Hematopoietic multipotent progenitor cell (in vitro differentiated cells): ENCODE measurements around the gene CABP7. TPM values are rescaled to one million over a fixed set of nuclear protein-coding genes. Genes with fewer than 3 reads are reported as not detected.

ENCODE experiments used
- DNase-seq, 3 donors: peaks; one replicate each; pipeline ENCODE4 v3.0.0-alpha.2; 2011 to 2015; ENCODE audit warnings: low read depth in 2 of 3, low spot score in 2 of 3
- total RNA-seq: library from RNA; depleted of rRNA; stranded (reverse); fragments of >200 nt; gene quantifications from one replicate; pipeline ENCODE4 v1.2.3, GENCODE V29; 2012

The CABP7 gene
- total RNA-seq, 1 donor, result 0.27 TPM

DNA sequence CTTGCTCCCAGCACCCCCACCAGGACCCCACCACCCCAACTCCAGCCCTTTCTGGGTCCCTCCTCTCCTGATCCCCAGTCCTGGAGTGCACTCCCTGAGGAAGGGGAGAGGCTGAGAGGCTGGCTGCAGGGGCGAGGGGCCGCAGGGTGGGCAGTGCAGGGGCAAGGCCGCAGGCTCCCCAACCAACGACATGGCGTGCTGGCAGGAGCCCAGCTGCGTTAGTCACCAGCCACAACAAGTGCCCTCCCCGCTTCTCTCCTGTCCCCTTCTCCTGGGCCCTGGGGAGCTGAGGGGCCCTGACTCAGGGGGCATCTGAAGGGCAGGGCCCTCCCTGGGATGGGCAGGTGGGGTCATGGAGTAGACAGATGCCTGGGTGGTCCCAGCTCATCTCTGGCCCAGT, 2.3 kb downstream of the CABP7 start:
- DNase-seq, result no peak

DNA sequence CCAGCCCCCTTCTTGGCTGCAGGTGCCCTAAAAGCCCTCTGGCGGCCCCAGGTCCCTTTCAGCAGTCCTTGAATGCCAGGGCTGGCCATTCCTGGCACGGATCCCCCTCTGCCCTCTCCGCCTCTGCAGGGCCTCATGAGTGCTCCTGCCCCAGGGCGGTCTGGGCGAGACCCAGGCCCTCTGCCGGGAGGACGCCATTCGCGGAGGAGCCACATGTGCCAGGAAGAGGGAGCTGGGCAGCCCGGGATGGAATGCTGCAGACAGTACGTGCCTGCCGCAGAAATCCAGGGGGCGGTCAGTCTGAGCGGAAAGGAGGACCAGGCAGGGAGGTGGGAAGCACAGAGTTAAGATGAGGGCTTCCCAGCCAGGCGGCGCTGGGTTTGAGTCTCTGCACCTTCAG, 2.8 kb downstream of the CABP7 start:
- DNase-seq, result no peak

DNA sequence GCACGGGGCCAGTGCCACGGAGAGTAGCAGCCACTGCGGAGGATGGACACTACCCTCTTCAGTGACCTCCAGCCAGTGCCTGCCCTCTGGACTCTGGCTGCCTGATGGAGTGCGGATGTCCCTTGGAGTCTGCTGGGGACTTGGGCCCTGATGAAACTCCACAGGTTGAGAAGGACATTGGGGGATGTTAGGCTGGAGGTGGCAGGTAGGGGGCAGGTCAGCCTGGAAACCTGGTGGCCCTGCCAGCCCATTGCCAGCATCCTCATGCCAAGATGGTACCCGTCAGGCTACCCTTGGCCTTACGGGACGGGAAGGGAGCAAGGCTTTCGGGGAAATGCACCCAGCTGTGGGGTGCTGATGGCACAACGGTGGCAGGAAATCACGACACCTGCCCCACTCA, 4.0 kb downstream of the CABP7 start:
- no peak for DNase-seq

DNA sequence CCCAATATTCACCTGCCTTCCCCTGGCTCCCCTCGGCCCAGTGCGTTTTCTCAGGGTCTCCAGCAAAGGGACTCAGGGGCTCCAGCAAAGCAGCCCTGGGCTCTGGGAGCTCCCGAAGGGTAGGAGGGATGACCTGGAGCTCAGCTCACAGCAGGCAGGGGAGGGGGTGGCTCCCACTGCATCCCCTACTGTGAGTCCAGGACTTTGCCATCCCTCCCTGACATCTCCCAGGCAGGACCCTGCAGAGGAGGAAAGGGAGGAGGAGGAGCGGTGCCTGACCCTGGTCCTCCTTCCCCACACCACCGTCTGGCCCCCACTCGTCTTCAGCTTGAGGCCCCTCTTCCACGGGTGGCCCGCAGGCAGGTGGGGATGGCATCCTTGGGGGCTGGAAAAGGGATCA, 5.0 kb downstream of the CABP7 start:
- no peak for DNase-seq

DNA sequence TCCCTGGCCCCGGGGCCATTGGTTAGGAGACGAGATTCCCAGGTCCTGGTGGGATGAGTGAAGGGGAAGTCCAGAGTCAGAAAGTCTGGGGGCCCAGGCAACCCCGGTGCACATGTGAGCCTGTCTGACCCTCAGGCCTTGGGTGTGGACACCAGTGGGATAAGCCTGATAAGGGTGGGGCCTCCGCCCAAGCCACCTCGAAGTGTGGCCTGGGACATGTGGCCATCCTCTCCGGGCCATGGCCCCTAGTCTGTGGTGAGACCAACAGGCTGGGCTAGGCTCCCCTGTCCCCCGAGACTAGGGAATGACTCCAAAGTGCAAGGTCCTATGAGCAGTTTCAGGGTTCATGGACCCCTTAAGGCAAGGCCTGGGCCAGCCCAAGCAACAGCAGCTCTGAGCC, 6.3 kb downstream of the CABP7 start:
- DNase-seq, result no peak

DNA sequence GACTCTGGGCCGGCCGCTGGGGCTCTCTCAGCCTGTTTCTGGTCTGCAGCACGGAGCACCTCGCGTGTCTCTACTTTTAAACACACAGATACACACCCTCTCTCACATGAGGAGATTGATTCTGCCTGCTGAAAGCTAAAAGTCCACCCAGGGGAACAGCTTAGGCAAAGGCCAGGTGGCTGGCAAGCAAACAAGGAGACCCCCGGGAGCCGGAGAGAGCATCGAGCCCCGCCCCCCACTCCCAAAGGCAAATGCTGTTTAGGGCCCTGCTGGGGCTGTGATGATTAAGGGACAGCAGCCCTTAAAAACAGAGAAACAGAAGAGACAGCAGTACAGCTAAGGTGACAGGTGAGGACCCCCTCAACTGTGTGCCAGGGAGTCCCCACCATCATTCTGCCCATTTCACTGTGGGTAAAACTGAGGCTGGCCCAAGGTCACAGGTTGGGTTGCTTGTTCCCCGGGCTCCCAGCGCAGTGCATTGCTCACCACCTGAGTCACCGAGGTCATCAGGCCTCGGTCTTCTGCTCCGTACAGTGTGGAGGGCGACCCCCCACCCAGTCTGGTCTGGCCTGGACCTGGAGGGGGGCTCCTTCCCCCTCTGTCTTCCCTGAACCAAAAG, 6.8 kb downstream of the CABP7 start:
- no peak for DNase-seq

DNA sequence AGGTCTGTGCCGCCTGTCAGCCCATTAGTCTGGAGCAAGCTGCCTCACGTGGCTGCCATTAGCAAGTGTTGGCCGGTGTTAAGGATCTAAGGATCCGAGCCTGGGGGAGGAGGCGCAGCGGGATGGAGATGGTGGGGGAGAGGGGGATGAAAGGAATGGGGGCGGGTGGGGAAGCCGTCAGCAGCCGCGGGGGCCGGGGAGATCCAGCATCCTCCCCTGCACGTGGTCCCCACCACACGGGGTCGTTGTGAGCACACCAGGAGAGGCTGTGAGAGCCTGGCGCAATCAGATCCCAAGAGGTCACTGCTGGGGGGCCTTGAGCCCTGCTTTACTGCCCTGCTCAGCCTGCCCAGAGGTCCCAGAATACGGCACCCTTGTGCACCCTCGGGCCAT, 7.3 kb downstream of the CABP7 start:
- DNase-seq, result peak in 2 of 3 donors; percentile 36 to 51

DNA sequence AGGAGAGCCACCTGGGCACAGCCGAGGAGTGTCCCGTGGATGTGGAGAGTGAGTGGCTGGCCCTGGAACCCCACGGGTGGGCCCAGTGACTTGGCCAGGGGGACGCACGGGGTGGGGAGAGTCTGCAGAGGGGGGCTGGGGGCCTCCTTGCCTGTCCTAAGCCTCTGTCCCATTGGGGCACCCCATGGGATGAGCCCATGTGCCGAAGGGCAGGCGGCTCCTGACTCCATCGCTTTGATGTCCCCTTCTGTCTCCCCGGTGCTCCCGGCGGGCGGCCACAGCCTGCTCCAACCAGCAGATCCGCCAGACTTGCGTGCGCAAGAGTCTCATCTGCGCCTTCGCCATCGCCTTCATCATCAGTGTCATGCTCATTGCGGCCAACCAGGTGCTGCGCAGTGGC, 9.4 kb downstream of the CABP7 start:
- DNase-seq, result no peak

DNA sequence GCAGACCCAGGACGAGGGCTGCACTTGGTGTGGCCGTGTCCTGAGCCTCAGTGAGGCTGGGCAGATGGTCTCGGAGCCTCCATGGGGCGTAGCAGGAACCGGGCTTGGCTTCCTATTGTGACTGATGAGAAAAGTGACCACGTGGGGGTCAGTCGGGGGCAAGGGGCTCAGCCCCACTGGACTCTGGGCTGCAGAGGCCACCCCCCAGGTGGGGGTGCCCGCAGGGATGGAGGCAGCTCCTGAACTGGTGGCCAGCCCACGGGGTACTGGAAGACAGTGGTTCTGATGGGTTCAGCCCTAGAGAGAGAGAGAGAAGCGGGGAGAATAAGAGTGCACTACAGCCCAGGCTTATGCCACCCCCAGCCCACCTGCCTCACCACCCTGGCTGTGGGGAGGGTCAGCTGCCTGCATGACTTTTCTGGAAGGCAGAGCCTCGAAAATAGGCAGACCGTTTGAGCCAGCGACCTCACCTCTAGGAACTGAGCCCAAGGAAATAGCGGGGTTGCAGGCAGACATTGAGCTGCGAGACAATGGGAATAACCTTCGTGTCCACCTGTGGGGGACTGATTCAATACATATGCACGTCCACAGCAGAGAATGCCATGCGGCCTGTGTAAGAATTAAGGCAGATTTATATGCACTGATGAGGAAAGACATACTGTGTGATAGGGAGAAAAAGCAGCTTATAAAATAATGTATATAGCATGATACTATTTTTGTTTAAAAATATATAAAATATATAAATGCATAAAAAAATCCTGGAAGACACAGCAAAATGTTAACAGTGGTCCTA, 11.5 kb downstream of the CABP7 start:
- DNase-seq, result no peak

DNA sequence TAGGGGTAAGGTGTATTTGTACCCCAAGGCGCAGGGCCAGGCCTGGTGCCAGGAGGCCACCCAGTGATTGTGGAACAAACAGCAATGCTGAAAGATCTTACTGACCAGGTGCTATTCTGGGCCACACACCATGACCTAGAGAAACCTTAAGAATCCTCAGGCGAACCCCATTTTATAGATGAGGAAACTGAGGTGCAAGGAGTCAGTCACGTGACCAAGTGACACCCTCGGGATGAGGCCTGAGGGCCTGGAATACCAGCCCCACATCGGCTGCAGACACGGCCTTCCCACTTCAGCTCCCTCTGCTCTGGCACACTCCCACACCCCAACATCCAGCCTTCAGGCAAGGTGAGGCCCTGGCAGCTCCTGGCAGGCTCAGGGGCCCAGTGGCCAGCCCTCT, 13.1 kb downstream of the CABP7 start:
- no peak for DNase-seq

DNA sequence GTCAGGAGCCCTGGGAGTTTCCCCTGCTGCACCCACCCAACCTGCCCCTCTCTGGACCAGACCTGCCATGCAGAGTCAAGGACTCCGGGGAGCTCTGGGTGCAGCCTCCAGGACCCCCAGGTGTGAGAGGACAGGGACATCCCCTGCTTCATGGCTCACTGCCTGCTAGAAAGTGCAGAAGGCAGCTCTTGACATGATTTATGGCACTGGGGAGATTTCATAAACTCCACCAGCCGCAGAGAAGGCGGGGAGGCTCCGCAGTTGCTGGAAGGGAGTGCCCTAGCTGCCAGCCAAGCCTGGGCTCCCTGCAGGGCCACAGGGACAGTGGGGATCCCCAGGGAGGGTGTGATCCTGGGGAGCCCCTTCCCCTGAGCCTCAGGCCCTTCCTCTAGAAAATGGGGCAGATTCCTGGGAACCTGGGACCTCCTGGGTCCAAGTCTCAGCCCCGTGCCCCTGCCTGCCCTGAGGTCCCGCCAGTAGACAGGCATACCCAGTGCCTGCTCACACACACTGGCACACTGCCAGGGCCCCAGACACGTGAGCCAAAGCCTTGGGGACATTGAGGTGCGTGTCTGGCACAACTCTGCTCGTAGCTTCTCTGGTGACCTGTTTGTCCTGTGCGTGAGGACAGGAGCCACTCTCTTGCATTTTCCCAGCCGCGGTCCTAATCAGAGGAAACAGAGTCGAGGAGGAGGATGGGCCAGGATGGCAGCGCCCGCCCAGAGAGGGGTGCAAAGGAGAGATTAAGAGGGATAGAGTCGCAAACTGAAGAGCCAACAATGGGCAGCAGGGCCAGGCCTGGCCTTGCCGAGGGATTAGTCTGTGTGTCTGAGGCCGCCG, 13.8 kb downstream of the CABP7 start:
- DNase-seq, result peak in 2 of 3 donors; percentile 94 to 95

DNA sequence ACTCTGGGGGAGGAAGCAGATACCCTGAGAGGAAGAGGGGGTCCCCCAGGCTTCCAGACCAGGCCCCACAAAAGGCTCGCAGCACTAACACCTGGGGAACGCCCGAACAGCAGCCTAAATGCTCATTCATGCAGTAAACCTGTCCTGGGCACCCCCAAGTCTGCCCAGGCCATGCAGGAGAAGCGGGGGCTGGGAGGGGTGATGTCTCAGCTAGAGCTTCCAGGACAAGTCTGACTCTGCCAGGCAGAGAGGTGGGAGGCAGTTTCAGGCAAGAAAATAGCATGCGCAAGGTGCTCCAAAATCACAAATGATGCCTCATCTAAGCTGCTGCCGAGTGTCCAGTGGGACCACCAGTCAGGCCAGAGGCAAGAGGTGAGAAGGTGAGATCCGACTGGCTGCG, 14.6 kb downstream of the CABP7 start:
- DNase-seq, result no peak

DNA sequence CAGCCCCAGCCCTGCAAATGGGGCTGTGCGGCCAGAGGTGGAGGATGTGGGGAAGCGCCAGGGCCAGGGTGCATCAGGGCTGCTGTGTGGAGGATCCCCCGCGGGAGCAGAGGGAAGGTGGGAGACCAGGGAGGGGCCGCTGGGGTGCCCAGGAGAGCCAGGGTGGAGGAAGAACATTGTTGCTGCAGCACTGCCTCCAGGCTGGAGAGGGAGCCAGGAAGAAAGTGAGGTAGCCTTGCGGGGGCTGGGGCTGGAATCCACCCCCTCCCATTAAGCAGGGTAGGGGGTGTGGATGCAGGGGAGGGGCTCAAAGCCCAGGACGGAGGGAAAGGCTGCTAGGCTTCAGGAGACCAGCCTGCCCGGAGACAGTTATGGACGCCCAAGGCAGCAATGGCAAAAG, 15.0 kb downstream of the CABP7 start:
- no peak for DNase-seq

DNA sequence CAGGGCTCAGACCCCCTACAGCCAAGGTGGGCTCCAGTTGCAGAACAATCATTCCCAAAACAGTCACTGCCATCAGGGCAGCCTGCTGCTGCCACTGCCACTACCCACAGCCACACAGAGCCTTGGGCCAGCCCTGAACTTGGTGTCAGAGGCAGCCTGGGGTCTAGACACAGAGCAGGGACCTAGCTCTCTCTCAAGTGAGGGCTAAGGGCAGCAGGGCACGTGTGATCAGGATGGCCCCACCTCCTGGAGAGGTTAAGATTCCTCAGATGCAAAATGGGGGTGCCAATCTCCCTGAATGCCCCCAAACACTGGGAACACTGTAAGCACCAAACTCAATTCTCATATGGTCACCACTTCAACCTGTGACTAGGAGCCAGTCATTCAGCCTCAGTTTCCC, 15.6 kb downstream of the CABP7 start:
- DNase-seq, result no peak

DNA sequence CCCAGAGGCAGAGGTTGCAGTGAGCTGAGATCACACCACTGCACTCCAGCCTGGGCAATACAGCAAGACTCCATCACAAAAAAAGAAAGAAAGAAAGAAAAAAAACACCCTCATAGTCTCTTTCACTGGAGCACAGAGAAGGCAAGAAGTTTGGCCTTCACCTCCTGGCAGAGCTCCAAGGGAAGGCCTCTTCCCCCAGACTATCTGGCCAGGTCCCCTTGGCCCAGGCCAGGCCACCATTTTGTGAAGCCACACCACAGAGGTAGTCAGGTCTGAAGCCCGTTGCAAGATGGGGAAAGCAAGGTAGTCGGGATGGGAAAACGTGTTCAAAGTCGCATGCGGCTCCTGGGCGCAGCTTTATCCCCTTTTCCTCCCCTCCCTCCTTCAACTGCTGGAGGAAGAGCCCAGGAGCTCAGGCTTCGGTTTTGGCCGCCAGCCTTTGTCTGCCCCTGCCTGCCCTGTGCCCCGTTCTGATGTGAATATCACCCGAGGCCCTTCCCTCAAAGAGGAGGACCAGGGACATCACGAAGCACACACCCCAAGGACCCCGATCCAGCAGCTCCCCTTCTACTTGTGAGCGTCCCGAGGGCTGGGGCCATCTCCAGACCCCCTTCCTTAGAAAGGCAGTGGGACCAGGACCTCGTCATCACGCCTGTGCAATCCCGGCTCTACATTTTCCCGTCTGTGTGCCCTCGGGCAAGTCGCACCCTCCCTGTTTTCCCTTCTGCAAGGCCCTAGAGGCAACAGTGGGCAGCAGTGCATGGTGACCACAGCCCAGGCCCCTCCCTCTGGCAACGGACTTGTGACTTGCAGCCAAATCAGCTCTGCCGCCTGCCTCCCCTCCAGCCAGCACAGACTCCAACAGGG, 17.7 kb downstream of the CABP7 start:
- no peak for DNase-seq

DNA sequence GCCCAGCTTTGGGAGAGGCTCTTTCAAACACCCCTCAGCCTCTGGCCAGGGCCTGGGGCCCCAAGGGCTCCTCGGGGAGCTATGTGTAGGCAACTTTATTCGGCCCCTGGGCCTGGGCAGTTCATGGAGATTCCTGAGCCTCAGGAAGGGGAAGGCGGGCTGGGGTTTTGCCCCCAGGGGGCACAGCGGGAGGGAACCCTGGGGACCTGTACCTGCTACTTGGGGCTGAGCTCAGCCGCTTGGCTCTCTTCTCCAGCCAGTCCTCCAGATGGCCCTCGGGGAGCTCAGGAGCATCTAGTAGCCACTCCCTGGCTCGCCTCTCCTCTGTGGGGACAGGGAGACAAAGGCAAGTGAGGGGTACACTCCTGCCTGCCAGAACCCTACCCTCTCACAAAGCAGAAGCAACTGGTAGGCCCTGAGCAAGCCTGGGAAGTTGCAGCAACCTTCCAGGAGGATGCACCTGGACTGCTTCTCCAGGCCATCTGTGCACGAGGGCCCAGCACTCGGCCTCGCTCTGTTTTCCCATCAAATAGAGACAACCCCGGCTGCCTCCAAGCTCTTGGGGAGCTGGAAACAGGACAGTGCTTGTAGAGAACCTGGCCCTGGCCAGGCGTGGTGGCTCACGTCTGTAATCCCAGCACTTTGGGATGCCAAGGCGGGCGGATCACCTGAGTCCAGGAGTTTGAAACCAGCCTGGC, 18.5 kb downstream of the CABP7 start:
- no peak for DNase-seq

DNA sequence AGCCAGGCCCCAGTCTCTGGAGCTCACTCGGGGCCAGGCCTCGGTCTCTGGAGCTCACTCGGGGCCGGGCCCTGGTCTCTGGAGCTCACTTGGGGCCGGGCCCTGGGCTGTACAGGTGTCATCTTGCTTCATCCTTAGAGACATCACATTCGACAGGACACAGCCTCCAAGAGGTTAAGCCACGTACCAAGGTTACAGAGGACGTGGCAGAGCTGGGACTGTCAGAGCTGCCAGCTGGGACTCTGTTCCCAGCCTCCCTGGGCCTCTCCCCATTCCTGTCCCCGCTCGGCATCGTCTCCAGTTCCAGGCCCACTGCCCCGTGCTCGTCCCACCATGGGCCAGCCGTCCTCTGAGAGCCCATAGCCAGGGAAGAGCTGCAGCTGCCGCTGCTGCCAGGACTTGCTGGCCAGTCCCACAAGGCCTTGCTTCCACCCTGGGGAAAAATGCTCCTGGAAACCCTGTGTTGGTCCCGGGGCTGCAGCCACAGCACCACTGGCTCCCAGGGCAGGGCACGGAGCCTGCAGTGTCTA, 19.6 kb downstream of the CABP7 start:
- no peak for DNase-seq

DNA sequence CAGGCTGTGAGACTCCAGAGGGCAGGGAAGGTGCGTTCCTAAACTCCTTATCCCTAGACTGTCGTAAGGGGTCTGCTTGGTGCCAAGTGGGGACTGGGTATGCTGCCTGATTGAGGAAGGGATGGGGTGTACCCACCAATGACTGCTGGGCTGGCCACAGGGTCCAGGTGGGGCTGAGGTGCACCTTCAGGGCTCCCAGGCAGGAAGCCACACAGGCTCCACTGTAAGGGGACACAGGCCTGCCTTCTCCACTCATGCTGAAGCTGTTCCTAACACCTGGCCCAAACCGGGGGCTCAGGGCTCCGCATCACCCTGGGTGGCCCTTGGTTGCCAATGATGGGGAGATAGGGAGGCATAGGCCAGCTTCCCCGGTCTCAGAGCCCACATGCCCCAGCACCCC, 20.4 kb downstream of the CABP7 start:
- no peak for DNase-seq

DNA sequence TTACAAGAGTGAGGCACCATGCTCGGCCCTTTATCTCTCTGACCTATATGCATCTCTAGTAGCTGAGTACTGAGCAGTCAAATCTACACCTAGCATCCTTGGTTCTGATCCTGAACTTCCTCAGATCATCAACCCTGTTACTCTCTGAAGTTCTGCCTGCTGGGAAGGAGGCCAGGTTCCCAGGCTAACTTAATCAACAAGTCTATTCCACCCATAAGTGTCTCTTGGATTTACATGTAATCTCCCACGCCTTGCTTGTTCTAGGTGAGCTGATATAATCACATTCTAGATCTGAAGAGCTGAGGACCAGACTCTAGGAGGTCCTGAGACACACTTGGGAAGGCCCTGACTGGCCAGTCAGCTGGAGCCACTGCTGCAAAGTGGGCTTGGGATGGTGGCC, 22.1 kb downstream of the CABP7 start:
- no peak for DNase-seq

DNA sequence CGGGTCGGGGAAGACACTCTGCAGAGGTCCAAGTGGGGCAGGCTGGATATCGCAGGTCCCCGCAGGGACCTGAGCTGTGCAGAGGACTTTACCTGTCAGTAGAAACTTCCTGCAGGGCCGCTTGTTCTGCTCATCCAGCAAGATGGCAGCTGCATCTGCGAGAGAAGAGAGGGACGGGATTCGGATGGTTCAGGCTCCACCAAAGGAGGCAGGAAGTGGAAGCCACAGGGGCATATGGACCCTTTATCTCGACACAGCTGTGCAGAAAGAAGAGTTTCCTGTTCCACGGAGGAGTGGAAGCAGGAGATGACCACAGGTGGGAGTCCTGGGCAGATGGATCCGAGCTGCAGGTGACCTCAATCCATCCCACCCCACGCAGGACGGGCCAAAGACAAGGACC, 22.5 kb downstream of the CABP7 start:
- no peak for DNase-seq
